Thyroid gland (tissue), 4 donors: Measurements from ENCODE around the gene PHGDH. TPM values are rescaled to one million over a fixed set of nuclear protein-coding genes. Genes with fewer than 3 reads are reported as not detected.
A peak's percentile ranks its signal among the peaks of the same experiment; 100 is the strongest.

Source experiments
- DNase-seq, 2 donors: peaks; one replicate each; pipeline ENCODE4 v3.0.0-alpha.2; 2019
- H3K27ac ChIP-seq, 3 donors: fragments of 200-600 bp; sonication (generic); 1 replicate in 2 of 3; 2 replicates in 1 of 3; pipeline ENCODE4 v1.5.1; 2016 to 2019; ENCODE audit warnings: mild to moderate bottlenecking in 1 of 3, moderate library complexity in 1 of 3
- H3K27me3 ChIP-seq: fragments of 200-600 bp; sonication (generic); one replicate; pipeline ENCODE4 v1.5.1; 2019
- H3K36me3 ChIP-seq, 2 donors: fragments of 200-600 bp; sonication (generic); one replicate each; pipeline ENCODE4 v1.5.1; 2016 to 2019
- H3K4me1 ChIP-seq, 2 donors: fragments of 200-600 bp; sonication (generic); one replicate each; pipeline ENCODE4 v1.5.1; 2017 to 2019
- H3K4me3 ChIP-seq, 3 donors: fragments of 200-600 bp; sonication (generic); replicated peaks in 1 of 3; 1 replicate in 2 of 3; 2 replicates in 1 of 3; pipeline ENCODE4 v1.5.1; 2016; ENCODE audit warnings: mild to moderate bottlenecking in 1 of 3
- H3K9me3 ChIP-seq: fragments of 200-600 bp; sonication (generic); one replicate; pipeline ENCODE4 v1.5.1; 2017
- POLR2A ChIP-seq, 2 donors: fragments of 450-650 bp; IDR thresholded peaks; one replicate each; pipeline ENCODE4 v1.6.1; 2017; ENCODE audit warnings: antibody characterized with exemption in 2 of 2, mild to moderate bottlenecking in 2 of 2, moderate library complexity in 1 of 2
- WGBS, 2 donors: methylation state at CpG; one replicate each; pipeline ENCODE4 v1.1.5; 2017; 5-methylcytosine and 5-hydroxymethylcytosine counted together
- intact Hi-C: fragments of 100-400 bp; cut with DNase I; formaldehyde crosslinking; loops from one replicate; pipeline ENCODE4 v1.15.1; 2023
- total RNA-seq, 4 donors: library from RNA; depleted of rRNA; stranded (reverse); fragments of >200 nt; gene quantifications; one replicate each; pipeline ENCODE4 v1.2.3, GENCODE V29; 2016
- TF ChIP-seq, protein P1 (sequence below), 6 experiments: fragments of 200-600 bp in 3 of 6; fragments of 450-650 bp in 3 of 6; sonication (generic) in 3 of 6; IDR thresholded peaks; one replicate each; pipeline ENCODE4 v1.5.1; 2016 to 2019; ENCODE audit warnings: antibody characterized with exemption in 6 of 6, mild to moderate bottlenecking in 2 of 6, inconsistent platforms in 1 of 6, moderate library complexity in 1 of 6

The PHGDH gene
- total RNA-seq, 4 donors from 2014 or later: 36.0 to 308 (median 102) TPM

DNA sequence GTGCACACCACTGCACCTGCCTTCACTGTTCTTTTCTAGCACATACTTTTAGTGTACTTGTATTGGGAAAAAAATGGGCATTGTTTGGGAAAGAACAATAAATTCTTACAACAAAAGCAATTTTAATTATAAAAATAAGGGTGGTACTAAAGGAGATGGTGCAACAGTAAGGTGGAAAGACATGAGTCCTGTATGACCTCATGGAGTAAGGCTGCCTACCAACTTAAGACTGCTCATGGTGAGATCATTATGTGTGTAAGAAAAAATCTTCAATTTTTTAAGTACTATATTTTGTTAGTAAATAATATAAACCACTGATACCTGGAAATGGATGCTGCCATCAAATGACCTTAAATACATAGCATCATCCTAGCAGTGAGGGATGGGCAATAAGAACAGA lies 29.6 kb upstream of the PHGDH start:
- no peaks in the 10 kb centered on the region for H3K27me3 ChIP-seq
- H3K4me1 ChIP-seq: peaks cover 0 to 9% of the 10 kb centered on the region in 2 donors
- TF ChIP-seq POLR2A (IDR thresholded peaks at IDR 0.05): no peak
- TF ChIP-seq, protein P1, sequence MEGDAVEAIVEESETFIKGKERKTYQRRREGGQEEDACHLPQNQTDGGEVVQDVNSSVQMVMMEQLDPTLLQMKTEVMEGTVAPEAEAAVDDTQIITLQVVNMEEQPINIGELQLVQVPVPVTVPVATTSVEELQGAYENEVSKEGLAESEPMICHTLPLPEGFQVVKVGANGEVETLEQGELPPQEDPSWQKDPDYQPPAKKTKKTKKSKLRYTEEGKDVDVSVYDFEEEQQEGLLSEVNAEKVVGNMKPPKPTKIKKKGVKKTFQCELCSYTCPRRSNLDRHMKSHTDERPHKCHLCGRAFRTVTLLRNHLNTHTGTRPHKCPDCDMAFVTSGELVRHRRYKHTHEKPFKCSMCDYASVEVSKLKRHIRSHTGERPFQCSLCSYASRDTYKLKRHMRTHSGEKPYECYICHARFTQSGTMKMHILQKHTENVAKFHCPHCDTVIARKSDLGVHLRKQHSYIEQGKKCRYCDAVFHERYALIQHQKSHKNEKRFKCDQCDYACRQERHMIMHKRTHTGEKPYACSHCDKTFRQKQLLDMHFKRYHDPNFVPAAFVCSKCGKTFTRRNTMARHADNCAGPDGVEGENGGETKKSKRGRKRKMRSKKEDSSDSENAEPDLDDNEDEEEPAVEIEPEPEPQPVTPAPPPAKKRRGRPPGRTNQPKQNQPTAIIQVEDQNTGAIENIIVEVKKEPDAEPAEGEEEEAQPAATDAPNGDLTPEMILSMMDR (IDR thresholded peaks at IDR 0.05): no peak
- intact Hi-C loops: no loop called here
- no peaks in the 10 kb centered on the region for H3K36me3 ChIP-seq
- no peak overlapping the region for H3K4me3 ChIP-seq
- DNase-seq: no peak
- H3K27ac ChIP-seq: no peak overlapping the region
- H3K9me3 ChIP-seq: no peaks in the 10 kb centered on the region

DNA sequence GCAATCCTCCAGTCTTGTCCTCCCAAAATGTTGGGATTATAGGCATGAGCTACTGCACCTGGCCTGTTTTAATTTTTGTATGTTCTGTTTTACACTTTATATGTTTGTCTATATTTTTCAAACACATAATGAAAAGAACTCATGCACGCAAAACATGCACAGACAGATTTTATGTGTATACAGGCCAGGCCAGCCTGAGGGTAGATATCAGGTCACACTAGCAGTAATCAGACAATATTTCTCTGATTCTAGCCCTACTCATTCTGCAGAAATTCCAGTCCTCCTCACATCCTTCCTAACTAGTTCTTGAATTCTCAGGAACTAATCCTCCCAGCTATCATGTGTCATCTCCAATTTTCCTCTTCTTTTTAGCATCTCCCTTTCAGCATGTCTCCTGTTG lies 27.8 kb upstream of the PHGDH start:
- no peaks in the 10 kb centered on the region for H3K9me3 ChIP-seq
- no peak overlapping the region for H3K27ac ChIP-seq
- TF ChIP-seq POLR2A (IDR thresholded peaks at IDR 0.05): no peak
- WGBS, 2 donors: 100% methylated on average over 1 of the region's 1 CpG
- intact Hi-C loops: no loop called here
- peaks cover 0 to 12% of the 10 kb centered on the region in 2 donors for H3K4me1 ChIP-seq
- no peak overlapping the region for H3K4me3 ChIP-seq
- H3K36me3 ChIP-seq: no peaks in the 10 kb centered on the region
- H3K27me3 ChIP-seq: no peaks in the 10 kb centered on the region
- no peak for DNase-seq

DNA sequence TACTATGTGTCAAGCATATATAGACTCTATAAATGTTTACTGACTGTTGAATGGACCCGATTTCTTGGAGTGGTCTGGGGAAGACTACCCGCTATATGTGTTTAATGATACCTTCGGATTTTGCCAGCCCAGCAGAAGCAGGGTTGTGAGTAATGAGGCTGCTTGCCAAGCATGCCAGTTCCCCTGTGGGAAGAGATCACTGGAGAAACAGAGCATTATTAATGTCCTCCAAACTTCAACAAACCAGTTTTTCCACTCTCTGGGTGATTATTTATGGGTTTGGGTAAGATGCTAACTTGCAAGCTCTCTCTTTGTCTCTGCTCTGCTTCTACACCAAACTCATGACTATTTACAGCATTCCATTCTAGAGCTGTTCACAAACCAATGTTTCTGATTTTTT lies 25.1 kb upstream of the PHGDH start:
- 47 to 63% methylated on average over 3 of the region's 3 CpGs for WGBS, 2 donors

DNA sequence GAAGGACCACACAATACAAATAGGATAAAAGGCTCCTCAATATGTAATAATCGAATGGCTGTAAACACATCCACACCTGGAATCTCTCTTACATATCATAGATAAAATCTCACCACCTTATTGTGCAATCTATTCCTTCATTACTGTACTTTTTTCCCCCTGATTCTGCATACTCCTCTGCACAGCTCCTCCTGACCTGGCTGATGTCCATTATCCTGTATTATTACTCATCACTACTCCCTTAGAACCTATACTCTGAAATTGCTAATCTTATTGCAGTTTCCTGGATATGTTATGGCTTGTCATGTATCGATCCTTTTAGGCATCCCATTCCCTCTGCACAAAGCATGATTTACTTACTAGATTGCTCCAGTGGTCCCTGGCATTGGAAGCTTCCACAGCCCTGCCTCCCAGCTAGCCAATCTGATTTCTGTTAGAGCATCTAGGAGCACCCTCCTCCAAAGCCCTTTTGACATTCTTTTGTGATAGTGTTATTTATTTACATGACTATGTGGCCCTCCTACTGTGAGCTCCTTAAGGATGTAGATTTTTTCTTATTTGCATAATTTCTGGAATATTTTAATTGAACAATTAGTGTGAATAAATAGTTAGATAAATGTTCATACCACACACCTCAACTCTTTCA lies 24.2 kb upstream of the PHGDH start:
- Histone ChIP-seq H3K27me3 (no peaks in the 10 kb centered on the region), H3K4me3 (no peak overlapping the region), H3K36me3 (no peaks in the 10 kb centered on the region), H3K4me1 (peaks cover 0 to 12% of the 10 kb centered on the region in 2 donors), H3K27ac (peak overlapping the region in 2 of 3 donors; percentile 50 to 56), H3K9me3 (no peaks in the 10 kb centered on the region)
- intact Hi-C loops: no loop called here
- TF ChIP-seq POLR2A (IDR thresholded peaks at IDR 0.05): no peak
- TF ChIP-seq, protein P1 (IDR thresholded peaks at IDR 0.05): no peak
- DNase-seq: no peak
- 66 to 72% methylated on average over 2 of the region's 2 CpGs for WGBS, 2 donors

More for the DNA sequence above, 25.1 kb upstream of the PHGDH start:
- no peak overlapping the region for H3K4me3 ChIP-seq
- H3K4me1 ChIP-seq: peaks cover 0 to 12% of the 10 kb centered on the region in 2 donors
- no peaks in the 10 kb centered on the region for H3K9me3 ChIP-seq
- H3K36me3 ChIP-seq: no peaks in the 10 kb centered on the region
- intact Hi-C loops: no loop called here
- DNase-seq: peak; percentile 76
- no peak for TF ChIP-seq POLR2A (IDR thresholded peaks at IDR 0.05)
- TF ChIP-seq, protein P1 (IDR thresholded peaks at IDR 0.05): no peak
- peak overlapping the region; percentile 50 to 56 (median 50) for H3K27ac ChIP-seq
- no peaks in the 10 kb centered on the region for H3K27me3 ChIP-seq

DNA sequence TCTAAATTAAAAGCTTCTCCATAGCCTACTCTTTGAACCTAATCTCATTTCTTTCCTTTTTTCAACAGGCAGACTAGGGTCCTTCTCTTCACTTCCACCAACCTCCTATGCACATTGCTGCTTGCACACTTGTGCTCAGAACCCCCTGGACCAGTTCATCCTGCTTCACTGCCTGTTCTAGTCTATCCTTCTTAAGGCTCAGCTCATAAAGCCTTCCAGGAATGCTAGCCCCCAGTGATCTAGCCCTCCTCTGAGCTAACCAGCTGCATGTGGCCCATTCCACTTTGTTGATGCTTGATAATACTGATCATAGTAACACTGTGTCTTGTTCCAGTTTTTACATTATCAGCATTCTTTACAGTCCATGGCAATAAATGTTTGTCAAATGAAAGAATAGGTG lies 22.9 kb upstream of the PHGDH start:
- H3K9me3 ChIP-seq: no peaks in the 10 kb centered on the region
- peaks cover 0 to 12% of the 10 kb centered on the region in 2 donors for H3K4me1 ChIP-seq
- no peaks in the 10 kb centered on the region for H3K36me3 ChIP-seq
- intact Hi-C loops: no loop called here
- H3K27ac ChIP-seq: no peak overlapping the region
- no peaks in the 10 kb centered on the region for H3K27me3 ChIP-seq
- no peak for TF ChIP-seq POLR2A (IDR thresholded peaks at IDR 0.05)
- TF ChIP-seq, protein P1 (IDR thresholded peaks at IDR 0.05): no peak
- H3K4me3 ChIP-seq: no peak overlapping the region
- DNase-seq: no peak
